Fibroblast of gingiva (primary cell): ENCODE data around the gene HNRNPLL.
"Not testable (repeated sequence)": the region's sequence is repeated elsewhere in the genome, so short reads cannot be mapped to it uniquely, and the experiment has no call there.

Experiments
- DNase-seq: peaks from one replicate; pipeline ENCODE4 v3.0.0-alpha.2; 2011; ENCODE audit warnings: low read depth

The HNRNPLL gene

DNA sequence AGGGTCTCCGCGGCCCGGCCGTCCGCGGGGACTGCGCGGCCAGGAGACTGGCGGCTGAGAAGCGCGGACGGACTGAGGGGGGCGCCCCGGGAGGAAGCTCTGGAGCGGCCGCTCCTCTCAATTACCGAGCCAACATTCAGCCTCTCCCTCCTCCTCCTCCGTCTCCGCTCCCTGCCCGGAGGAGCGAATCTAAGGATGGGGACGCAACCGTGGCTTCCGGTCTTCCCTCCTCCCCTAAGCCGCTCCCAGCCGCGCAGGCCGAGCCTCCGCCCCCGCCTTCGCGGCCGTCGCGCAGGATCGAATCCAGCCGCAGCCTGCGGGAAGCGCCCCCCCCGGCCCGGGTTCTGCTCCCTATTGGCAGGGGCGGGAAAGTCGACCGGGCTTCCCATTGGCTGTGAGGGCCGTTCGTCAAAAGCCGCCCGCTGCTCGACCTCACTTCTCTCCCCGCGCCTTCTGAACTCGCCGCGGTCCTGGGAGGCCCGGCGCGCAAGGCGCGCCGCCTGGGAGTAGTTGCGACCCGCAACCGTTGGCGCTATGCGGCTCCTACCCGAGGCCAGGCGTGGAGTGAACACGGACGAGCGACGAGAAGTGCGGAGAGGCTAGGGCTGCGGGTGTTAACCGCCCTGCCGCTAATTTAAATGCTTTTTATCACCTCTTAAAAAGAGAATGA lies at the start of gene HNRNPLL:
HNRNPLL (minus strand) TSS at position 197 of the 670 bp plus-strand sequence. CDS start 302 bp downstream, outside the sequence.
- DNase-seq, result peak; percentile 99

GRCh38 chr2:38650717-38651116 lies 48.0 kb upstream of the HNRNPLL start:
- no peak for DNase-seq

- no peak for DNase-seq
These were observed 47.3 kb upstream of the HNRNPLL start for GRCh38 chr2:38650012-38650411.

GRCh38 chr2:38649176-38649728 lies 46.5 kb upstream of the HNRNPLL start:
- no peak for DNase-seq

DNA sequence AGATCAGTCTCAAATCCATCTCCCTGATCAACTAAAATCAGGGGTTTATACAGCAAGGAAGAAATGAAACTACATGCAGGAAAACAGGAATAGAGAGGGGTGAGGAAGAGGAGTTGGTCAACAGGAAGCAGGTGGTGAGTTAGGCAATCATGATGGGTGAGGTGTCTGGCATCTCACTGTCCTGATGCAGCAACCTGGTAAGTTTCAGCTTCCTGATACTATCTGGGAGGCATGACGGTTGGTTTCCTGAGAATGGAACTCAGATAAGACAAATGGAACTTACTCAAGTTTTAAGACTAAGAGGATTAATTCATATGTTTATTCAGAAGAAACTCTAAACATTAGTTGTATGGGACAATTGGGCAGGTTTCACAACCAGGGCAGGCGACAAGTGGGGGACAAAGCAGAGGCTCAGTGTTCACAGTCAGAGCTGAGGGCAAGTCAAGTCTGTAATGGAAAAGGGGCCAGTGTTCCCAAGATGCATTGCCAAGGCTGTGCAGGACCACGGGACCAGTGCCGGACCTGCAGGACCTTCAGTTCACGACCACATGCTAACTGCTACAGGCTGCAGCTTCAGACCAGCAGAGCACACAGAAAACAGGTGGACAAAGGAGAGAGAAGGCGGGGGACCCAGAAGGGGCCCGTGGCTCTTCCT lies 45.5 kb upstream of the HNRNPLL start:
- no peak for DNase-seq

DNA sequence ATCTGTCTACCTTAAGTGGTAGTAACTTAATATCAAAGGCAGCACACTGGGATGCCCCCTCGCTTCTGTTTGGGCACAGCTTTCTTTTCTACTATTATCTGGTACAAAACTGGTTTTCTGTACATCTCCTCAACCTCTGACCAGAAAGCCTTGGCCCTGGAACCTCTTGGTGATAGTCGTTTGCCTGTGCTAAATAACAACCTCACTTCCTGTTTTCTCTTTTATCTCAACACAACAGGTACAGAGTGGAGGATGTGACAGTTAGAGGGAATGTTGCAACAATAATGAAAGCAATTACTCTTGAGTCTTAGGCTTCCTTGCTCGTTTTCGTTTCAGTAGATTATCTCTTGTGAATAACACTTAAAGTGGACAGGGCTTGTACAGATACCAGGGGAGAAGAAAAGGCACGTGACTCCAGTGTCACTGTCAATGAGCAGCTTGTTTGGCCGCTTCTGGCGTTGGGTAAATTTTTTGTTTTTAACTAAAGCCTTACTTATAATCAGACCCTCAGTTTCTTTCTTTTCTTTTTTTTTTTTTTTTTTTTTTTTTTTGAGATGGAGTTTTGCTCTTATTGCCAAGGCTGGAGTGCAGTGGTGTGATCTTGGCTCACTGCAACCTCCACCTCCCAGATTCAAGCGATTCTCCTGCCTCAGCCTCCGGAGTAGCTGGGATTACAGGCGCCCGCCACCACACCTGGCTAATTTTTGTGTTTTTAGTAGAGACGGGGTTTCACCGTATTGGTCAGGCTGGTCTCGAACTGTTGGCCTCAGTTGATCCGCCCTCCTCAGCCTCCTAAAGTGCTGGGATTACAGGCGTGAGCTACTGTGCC lies 41.2 kb upstream of the HNRNPLL start:
- not testable (repeated sequence) for DNase-seq

DNA sequence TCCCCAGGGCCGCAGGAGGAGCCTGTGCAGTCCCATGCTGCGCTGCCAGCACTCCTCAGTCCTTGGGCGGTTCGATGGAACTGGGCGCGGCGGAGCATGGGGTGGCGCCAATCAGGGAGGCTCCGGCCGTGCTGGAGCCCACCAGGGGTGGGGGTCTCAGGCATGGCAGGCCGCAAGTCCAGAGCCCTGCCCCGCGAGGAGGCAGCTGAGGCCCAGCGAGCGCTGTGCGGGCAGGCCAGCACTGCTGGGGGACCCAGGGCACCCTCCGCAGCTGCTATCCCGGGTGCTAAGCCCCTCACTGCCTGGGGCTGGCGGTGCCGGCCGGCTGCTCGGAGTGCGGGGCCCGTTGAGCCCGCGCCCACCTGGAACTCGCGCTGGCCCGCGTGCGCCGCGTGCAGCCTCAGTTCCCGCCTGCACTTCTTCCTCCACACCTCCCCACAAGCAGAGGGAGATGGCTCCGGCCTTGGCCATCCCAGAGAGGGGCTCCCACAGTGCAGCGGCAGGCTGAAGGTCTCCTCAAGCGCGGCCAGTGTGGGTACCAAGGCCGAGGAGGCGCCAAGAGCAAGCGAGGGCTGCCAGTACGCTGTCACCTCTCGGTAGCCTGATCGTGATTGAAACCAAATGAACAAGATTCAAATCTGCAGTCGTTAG lies 40.4 kb upstream of the HNRNPLL start:
- no peak for DNase-seq

GRCh38 chr2:38642373-38643017 lies 39.8 kb upstream of the HNRNPLL start:
- not testable (repeated sequence) for DNase-seq

- no peak for DNase-seq
These were observed 33.3 kb upstream of the HNRNPLL start for GRCh38 chr2:38636069-38636468.

DNA sequence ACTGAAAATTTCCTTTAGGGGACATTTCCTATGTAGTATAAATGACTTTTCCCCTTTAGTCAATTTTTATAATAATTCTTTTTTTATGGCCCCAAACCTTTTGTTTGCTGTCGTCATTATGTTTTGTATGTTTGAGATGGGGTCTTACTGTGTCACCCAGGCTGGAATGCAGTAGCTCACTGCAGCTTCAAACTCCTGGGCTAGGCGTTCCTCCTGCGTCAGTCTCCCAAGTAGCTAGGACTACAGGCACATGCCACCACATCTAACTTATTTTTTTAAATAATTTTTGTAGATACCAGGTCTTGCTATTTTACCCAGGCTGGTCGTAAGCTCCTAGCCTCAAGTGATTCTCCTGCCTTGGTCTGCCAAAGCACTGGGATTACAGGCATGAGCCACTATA lies 32.4 kb upstream of the HNRNPLL start:
- no peak for DNase-seq

GRCh38 chr2:38634684-38635083 lies 32.0 kb upstream of the HNRNPLL start:
- DNase-seq, result no peak

GRCh38 chr2:38633895-38634294 lies 31.2 kb upstream of the HNRNPLL start:
- no peak for DNase-seq

GRCh38 chr2:38632980-38633379 lies 30.3 kb upstream of the HNRNPLL start:
- DNase-seq, result no peak

DNA sequence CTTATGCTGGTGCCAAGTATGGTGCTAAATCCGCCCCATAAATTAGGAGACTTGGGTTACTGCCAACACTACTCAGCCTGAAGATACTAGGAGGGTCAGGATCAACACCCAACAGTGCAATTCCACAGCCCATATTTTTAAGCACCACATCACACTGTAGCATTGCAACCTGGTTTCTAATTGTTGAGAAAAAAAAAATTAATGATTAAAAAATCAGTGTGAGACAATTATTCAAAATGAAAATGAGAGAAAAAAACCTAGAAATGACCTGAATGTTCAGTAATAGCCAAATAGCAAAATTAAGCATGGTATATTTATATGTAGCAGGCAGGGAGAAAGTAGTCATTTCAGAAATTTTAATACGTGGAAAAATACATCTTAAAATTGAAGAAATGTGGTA lies 29.2 kb upstream of the HNRNPLL start:
- DNase-seq, result no peak

DNA sequence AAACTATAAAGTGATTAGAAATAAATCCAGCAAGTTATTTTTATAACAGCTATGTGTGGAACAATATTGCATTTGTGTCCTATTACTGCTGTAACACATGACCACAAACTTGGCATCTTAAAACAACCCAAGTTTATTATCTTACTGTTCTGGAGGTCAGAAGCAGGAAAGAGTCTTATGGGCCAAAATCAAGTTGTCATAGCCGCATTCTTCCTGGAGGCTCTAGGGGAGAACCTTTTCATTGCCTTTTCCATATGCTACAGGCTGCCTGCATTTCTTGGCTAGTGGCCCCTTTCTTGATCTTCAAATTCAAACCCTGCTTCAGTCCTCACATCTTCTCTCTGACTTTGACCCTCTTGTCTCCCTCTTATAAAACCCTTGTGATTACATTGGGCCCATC lies 27.0 kb upstream of the HNRNPLL start:
- no peak for DNase-seq

DNA sequence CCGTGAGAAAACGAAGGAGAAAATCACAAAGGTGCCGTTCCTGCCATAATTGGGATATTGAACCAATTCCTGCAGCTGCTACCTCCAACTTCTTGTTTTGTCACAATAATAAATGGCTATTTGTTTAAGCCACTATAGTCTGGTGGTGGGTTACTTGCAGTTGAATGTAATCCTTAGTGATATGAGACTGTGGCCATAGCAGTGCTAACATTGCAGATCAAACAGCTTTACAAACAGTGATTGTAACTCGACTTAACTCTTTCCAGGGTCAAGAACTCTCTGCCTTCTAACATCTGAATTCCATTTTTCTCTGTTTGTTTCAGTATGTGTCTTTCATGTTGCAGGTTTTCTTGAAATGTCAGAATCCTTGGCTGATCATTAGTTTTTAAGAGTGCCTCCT lies 24.7 kb upstream of the HNRNPLL start:
- DNase-seq, result no peak

DNA sequence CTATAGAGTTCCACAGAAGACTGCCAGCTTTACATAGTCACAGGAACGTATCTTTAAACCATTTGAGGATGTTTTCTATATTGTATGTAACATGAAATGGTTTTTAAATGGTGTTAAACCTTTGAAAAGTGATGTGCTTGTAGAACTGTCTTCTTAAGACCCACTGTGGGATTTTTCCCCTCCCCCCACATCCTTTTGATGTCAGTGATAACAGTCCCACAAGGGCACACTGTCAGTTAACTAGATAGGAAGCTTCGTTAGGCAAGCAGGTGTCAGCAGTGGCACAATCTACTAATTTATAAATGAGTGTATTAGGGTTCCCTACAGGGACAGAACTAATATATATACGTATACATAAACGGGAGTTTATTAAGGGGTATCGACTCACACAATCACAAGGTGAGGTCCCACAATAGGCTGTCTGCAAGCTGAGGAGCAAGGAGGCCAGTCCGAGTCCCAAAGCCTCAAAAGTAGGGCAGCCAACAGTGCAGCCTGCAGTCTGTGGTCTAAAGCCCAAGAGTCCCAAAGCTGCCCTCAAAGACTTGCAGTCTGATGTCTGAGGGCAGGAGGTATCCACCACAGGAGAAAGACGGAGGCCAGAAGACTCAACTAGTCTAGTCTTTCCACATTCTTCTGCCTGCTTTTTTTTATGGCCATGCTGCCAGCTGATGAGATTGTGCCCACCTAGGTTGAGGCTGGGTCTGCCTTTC lies 23.8 kb upstream of the HNRNPLL start:
- DNase-seq, result no peak

GRCh38 chr2:38622210-38622609 lies 19.5 kb upstream of the HNRNPLL start:
- DNase-seq, result no peak

- no peak for DNase-seq
These were observed 18.3 kb upstream of the HNRNPLL start for GRCh38 chr2:38621018-38621417.

DNA sequence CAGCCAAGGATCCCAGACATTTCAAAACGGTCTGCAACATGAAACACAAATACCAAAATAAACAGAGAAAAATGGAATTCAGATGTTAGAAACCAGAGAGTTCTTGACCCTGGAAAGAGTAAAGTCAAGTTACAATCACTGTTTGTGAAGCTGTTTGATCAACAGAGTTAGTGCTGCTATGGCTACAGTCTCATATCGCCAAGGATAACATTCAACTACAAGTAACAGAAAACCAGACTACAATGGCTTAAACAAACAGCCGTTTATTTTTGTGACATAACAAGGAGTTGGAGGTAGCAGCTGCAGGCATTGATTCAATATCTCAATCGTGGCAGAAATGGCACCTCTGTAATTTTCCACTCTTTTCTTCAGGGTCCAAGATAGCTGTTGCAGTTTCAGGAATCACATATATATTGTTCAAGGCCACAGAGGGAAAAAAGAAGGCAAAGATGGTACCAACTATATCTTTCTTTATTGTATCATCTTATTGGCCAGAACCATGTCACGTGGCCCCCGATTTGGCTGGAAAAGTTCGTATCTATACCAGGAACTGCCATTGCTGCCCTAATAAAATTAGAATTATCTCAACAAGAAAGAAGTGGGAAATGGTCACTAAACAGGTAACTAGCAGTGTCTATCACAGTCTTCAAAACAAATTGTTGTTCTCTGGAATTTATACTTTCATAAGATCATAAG lies 17.7 kb upstream of the HNRNPLL start:
- DNase-seq, result peak; percentile 92
